HG02884 (cell line): Measurements from ENCODE around the gene C16orf96.
A peak's percentile ranks its signal among the peaks of the same experiment; 100 is the strongest.

Source experiments
- ATAC-seq: cut with Tn5 transposase; IDR thresholded peaks from one replicate; pipeline ENCODE4 v1.9.1; 2021; ENCODE audit warnings: mild to moderate bottlenecking, moderate library complexity; ENCODE audit not compliant: unreplicated experiment

The C16orf96 gene

DNA sequence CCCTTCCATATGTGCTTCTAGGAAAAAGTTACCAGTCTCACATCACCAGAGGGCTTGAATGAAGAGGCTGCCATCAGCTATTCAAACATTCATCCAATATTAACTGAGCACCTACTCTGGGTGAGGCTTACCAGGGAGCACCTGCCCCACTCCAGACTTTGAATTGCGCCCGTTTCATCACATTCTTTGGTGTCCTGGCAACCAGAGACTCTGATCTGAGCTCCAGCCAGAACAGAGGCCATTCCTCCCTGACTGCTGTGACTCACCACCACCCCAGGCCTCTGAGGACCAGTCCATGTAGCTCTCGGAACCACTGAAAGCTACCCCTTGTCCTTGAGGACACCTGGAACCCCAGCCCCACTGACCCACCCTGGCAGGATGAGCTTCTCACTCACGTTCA lies at the start of gene C16orf96:
Gene C16orf96, plus strand, starts transcription at position 229 of the 400 bp plus-strand sequence. Its CDS starts 150 bp downstream, at position 379.
- ATAC-seq: no peak

DNA sequence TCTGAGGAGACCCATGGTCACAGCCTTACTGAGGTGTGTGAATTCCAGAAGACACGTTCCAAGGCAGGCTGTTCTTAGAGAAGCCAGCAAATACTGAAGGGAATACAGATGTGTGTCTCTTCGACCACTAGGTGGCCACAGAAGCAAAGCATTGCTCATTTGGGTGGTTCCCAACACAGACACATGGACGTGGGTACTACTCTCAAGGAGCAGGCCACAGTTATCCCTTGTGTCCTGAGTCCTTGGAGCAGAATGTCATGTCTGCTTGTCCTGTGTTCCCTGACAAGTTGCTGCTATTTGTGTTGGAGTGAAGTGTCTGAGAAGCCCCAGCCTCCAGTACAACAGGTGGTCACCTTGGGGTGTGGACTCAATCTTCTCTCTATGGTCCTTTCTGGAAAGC lies 49.7 kb upstream of the C16orf96 start:
- no peak for ATAC-seq

DNA sequence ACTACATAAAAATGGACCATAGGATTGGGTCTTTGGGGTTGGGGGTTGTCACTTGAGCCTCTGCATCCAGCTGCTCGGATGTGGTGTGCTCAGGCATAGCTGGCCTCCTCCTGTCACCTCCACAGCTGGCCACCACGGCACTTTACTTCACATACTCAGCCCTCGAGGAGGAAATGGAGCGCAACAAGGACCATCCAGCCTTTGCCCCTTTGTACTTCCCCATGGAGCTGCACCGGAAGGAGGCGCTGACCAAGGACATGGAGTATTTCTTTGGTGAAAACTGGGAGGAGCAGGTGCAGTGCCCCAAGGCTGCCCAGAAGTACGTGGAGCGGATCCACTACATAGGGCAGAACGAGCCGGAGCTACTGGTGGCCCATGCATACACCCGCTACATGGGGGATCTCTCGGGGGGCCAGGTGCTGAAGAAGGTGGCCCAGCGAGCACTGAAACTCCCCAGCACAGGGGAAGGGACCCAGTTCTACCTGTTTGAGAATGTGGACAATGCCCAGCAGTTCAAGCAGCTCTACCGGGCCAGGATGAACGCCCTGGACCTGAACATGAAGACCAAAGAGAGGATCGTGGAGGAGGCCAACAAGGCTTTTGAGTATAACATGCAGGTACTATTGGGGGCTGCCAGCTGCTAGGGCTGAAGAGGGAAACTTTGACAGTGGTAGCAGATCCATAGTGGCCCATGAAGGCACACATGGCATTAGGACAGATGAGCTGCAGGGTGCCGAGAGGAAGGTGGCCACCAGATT lies 48.4 kb upstream of the C16orf96 start:
- ATAC-seq: no peak

DNA sequence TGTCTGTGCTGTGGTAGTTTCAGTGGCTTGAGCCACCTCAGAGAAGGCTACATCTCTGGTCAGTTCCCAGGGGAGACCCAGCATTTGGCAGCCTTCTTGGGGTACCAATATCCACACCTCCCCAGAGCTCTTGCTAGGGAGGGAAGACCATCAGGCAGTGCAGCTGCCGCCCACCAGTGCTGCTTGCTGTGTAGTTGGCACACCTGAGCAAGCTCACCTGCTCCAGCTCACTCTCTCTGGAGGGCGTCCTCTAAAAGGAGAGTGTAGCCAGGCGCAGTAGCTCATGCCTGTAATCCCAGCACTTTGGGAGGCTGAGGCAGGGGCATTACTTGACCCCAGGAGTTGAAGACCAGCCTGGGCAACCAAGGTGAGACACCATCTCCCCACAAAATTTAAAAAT lies 47.3 kb upstream of the C16orf96 start:
- no peak for ATAC-seq

DNA sequence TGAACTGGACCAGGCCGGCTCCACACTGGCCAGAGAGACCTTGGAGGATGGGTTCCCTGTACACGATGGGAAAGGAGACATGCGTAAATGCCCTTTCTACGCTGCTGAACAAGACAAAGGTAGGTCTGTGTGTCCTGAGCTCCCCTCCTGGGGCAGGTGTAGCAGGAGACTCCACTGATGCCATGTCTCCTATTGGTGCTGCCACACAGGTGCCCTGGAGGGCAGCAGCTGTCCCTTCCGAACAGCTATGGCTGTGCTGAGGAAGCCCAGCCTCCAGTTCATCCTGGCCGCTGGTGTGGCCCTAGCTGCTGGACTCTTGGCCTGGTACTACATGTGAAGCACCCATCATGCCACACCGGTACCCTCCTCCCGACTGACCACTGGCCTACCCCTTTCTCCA lies 46.7 kb upstream of the C16orf96 start:
- no peak for ATAC-seq

DNA sequence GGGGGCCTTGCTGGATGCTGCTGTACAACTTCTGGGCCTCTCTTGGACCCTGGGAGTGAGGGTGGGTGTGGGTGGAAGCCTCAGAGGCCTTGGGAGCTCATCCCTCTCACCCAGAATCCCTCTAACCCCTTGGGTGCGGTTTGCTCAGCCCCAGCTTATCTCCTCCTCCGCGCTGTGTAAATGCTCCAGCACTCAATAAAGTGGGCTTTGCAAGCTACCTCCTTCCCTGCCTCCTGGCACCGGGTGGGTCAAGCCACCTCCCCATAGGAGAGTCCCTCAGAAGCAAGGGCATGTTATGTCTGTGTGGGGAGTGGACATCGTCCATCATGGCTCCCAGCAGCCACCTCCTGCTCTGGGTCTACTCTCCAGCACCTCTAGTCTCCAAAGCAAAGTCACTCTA lies 46.0 kb upstream of the C16orf96 start:
- no peak for ATAC-seq

DNA sequence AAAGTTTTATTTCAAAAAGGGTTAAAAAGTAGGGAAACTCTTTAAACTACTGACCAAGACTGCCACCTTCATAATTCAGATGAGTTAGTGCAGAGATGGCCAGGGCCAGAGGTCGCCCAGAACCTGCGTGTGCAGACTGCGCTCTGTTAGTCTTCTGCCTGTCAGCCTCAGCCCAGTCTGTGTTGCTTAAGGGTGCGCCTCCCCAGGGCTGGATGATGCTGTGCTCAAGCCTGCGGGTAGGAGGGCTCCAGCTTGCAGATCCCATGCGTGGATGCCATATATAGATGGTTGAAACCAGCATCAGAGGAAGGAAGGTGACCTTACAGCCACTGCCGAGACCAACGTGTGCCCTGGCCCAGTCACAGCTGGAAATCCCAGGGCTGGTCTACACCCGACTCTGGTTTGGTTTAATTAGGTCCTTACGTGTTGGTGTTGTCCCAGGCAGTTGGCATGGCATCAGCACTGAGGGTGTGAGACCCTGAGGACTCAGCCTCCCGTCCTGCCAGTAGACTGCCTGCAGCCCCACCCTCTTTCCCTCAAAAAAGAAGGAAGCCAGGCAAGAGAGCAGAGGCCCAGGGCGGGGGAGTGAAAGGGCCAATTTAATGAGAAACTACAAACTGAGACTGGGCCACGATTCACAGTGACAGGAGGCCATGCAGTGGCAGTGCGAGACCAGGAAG lies 45.3 kb upstream of the C16orf96 start:
- no peak for ATAC-seq

DNA sequence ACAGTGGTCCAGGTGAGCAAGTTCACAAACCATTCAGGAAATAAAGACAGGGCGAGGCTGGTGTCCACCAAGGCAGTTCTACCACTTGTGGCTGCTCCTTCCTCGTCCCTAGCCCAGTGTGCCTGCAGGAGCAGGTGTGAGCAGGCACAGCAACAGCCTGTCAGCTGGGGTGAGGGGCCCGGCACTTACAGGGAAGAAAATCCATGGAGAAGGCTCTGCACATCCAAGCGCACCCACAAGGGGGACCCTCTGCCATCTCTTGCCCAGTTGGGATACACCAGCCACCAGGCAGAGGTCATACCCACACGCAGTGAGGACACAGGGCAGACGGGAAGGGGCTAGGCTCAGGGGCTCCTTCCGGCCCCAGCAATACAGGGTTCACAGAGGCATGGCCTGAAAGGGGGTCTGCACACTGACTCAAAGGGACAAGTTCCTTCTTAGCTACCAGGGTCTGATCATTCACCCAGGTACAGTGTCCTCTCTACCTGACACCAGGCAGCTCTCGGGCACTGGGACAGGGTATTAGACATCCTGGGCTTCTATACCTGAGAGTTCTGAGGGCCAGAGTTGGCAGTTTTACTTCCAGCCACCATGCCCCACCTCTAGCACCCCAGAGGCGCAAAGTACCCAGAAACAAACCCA lies 44.6 kb upstream of the C16orf96 start:
- ATAC-seq: no peak

DNA sequence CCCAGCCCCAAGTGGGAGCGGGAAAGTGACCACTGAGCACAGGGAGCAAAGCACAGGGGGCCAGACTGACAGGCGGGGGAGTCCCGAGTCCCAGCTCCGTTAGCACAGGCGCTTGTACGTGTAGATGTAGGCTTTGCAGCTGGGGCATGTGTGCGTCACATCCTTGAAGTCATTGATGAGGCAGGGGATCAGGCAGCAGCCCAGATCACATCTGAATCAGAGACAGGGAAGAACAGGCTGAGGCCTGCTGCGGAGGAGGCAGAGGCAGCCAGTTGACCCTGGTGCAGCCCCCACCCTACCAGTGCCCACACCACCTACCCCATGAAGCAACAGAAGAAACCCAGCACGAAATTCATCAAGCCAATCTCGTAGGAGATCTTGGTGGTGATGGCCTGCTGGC lies 43.7 kb upstream of the C16orf96 start:
- ATAC-seq: no peak

DNA sequence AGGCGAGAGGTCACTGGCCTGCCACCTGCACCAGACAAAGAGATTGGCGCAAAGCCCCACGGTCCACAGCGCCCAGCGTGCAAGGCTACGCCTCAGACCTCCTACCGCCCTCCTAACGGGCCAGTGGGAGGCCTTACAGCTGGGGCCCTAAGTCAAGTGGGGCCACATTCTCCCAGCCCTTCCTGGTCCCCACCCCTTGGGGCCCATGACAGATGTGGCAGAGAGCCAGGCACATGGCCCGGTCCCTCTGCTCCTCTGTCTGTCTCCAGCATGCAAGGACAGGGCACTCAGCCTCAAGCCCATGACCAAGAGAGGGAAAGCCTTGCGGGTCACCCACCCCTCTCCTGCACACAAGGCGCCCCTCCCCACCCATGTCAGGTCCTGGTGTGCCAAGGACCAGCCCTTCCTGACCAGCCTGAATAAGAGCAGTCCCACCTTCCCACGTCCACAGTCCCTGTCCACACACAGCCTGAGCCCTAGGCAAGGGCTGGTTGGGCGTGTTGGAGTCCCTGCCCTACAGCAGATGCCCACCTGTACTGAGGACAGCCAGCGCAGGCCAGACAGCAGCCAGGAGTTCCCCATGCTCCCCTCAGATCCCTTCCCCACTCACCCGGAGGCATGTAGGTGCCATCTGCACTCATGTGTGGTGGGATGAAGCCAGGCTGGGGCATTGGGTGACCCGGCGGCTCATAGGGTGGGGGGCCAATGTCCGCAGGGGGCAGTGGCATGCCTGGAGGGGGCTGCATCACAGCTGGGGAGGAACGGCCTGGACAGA lies 42.9 kb upstream of the C16orf96 start:
- ATAC-seq: no peak

DNA sequence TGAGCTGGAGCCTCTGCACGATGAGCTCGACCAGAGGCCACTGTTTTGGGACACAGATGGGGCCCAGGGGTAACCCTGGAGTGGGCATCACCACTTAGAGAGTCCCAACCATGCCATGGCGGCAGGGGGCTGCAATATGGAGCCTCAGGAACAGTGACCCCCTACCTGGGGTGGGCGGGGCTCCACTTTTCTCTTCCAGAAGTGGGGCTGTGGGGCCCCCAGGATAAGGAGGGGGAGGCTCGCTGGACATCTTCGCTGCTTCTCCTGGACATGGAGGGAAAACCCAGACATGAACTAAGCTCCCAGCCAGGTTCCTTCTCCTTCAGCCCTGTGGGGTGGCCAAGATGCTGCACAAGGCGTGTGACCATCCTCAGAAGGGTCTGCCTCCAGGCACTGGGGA lies 42.3 kb upstream of the C16orf96 start:
- ATAC-seq: no peak

DNA sequence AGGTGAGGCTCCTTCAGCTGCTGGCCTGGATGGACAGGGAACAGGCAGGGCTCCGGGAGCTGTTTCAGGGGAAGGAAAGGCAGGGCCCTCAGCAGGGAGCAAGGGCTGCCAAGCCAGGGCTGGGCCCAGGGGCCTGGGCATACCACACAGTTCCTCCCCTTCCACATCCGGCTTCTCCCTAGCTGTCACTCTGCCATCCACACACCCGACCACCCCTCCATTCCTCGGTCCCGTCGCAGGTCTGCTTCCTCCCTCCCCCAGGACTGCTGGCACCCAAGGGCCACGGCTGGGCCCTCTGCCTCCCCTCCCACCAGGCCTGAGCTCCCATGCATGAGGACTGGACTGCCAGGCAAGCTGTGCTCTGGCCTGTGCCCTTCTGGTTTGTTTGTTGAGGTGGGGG lies 41.5 kb upstream of the C16orf96 start:
- no peak for ATAC-seq

DNA sequence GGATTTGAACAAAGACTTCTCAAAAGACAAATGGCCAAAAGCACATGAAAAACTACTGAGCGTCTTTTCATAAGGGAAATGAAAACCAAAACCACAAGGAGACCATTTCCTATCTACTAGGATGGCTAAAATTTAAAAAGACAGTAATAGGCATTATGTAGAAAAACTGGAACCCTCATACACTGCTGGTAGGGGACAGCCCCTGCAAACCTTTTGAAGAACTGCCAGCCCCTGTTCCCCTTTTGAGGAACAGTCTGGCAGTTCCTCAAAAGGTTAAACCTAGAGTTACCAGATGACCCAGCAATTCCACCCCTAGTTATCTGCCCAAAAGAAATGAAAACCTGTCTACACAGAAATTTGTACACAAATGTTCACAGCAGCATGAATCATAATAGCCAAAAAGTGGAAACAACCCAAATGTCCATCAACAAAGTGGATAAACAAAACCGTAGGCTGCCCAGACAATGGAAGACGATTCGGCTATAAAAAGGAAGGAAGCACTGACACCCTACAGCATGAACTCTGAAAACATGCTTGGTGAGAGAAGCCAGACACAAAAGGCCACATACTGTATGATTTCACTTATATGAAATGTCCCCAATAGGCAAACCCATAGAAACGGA lies 40.4 kb upstream of the C16orf96 start:
- ATAC-seq: peak; percentile 52

DNA sequence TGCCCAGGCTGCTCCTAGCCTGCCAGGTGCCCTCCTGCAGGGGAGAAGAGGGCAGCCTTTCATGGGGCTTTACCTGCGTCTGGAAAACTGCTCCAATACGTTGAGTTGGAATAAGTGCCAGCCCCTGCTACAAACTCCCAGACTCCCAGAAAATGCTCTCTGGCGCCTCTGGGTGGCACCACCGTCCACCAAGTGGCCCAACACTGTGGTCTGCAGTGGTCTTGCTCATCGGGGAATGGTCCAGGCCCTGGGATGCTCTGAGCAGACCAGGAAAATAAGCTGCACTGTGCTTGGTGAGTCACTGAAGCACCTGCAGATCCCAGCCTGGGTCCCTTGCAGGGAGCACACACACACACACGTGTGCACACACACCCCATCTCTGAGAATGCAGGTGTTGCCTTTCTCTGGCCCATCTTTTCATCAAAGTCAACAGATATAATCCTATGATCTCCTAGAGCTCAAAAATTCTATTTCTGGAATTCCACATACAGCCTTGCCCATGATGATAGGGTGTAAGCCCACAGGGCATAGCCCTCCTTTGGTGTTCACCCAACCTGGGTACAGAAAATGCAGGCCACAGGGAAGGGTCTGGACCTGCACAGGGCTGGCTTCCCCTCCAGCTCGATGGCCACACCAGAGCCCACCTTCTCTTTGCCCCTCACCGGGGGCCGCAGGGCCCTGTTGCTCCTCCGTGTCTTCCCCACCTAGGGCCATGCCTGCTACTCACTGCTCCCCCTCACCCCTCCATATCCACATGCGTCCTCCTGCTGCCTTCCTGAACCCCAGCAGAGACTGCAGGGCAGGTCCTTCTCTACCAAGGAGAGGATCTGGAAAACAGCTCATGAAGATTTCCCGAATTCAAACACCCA lies 38.1 kb upstream of the C16orf96 start:
- no peak for ATAC-seq

DNA sequence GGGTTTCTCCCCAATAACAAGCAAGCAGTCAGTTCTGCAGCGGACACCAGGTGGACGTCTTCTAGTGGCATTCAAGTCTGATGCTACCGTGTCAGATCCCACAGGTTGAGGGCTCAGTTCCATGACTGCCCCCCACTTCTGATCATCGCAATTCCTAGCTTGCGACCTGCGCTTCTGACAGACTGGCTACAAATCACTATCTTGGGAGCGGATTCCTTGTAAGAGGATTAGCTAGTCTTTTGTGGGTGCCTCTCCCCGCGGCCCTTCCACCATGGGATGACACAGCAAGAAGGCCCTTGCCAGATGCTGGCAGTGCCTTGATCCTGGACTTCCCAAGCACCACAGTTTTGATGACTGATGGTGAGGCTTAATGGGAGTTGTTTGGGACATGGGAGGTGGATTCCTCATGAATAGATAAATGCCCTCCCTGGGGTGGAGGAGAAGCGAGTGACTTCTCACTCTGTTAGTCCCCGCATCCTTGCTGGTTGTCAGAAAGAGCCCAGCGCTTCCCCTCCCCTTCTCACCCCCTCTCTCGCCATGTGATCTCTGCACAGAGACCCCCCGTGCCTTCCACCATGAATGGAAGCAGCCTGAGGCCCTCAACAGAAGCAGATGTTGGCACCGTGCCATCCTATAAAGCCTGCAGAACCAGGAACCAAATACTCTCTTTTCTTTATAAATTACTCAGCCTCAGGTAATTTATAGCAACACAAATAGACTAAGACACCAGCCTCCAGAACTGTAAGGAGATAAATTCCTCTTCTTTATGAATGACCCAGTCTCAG lies 36.7 kb upstream of the C16orf96 start:
- no peak for ATAC-seq

DNA sequence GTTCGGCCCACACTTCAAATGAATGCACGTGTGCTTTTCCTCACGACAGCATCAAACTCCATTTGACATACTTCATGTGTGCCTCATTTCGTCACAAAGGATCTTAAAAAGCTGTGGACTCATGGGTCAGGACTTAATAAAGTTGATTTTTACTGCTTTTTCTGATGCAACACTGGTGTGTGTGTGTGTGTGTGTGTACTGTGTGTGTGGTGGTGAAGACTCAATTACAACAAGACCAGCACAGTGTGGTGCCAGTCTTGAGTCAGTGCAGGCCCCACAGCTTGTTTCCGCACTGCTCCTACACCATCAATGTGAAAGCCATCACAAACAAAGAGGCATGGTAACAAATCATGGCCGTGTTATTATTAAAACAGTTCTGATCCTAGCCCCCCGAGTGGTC lies 35.2 kb upstream of the C16orf96 start:
- no peak for ATAC-seq

DNA sequence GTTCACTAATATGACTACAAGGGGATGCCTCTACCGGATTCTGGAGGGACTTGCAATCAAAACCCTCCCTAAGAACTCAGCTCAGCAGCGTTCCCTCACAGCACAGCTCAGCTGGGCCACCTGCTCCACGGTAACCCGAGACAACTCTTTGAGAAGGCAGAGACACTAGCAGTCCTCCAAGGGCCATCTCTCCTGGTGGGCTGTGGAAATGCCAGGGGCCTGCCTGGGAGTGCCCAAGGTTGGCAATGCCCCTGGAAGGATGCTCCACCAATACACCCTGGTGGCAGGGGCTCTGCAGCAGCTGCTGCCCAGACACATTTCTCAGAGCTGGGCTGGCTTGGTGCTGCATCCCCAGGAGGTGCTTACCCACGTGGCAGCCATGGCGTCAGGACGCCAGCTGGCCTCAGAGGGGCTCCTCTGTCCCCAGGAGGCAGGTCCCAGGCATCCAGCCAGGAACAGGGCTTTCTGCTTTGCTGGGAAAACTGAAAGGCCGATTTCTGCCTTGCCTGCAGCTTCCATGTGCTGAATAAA lies 34.0 kb upstream of the C16orf96 start:
- ATAC-seq: no peak

DNA sequence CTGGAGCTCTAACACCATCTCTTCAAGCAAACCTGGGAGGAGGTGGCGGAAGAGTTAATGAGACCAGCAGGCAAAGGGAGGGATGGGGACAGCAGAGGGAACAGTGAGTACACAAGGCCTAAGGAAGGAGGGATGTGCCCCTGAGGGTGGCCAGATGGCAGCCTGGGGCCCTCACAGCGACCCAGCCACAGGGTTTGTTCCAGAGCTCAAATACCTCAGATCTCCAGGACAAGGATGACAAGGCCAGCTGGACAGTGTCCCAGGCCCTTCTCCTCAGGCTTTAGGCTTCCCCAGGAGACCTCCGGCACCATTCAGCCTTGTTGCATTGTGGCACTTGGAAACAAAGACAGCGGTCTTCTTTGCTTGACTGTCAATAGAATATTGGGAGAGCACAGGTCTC lies 32.5 kb upstream of the C16orf96 start:
- no peak for ATAC-seq

DNA sequence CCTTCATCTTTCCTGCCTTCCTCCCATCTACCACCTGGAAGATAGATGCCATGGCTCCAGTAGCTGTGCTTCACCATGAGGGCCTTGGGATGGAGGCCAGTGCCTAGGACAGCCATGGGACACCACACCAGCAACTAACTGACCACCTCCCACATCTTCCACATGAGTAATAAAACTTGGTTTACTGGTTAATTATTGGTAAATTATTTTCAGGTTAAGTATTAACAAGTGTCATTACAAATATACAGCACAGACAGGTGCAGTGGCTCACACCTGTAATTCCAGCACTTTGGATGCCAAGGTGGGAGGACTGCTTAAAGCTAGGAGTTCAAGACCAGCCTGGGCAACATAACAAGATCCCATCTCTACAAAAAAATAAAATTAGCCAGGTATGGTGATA lies 31.6 kb upstream of the C16orf96 start:
- no peak for ATAC-seq
